ENCODE results near the gene ZNF501. TPM values are rescaled to one million over a fixed set of nuclear protein-coding genes. Genes with fewer than 3 reads are reported as not detected.

ZNF501 gene
- total RNA-seq: 10 to 100 TPM in 1 of 2 donors, 1 to 10 TPM in 1; 9.7 to 23.6 TPM

- DNase-seq (ENCODE audit: low spot score): peak; percentile 92
- TF ChIP-seq POLR2AphosphoS5 (IDR thresholded peaks at IDR 0.05) (peak; percentile 95), POLR2A (IDR thresholded peaks at IDR 0.05) (peak; percentile 55), CTCF (IDR thresholded peaks at IDR 0.05) (peak in 1 of 4 experiments; percentile 12)
- H3K27me3 ChIP-seq (replicated peaks; ENCODE audit: insufficient read depth): no peaks in the 10 kb centered on the region
- intact Hi-C loops (cut with DNase I): loop anchor here (1.0 kb wide), 1 partner anchor 17 kb away; the partner anchor contains the start of gene ZNF502
- H3K4me1 ChIP-seq (replicated peaks): no peaks in the 10 kb centered on the region
- WGBS: 0% methylated on average over 43 of the region's 46 CpGs
- H3K36me3 ChIP-seq: no peaks in the 10 kb centered on the region
- H3K4me3 ChIP-seq: peak within 1 kb of the TSS; percentile 72 to 73
- H3K9me3 ChIP-seq: no peaks in the 10 kb centered on the region
- peak within 1 kb of the TSS; percentile 48 to 58 for H3K27ac ChIP-seq
These were observed at the start of gene ZNF501 for GRCh38 chr3:44729384-44729910. ZNF501 (plus strand) TSS chr3:44729635; CDS start chr3:44734422, 4,787 bp downstream.

- WGBS: 94% methylated on average over 4 of the region's 4 CpGs
These were observed 48.4 kb upstream of the ZNF501 start for GRCh38 chr3:44680921-44681455.

GRCh38 chr3:44682182-44682896 is 47.1 kb upstream of the ZNF501 start:
- Histone ChIP-seq H3K4me1 (replicated peaks) (no peaks in the 10 kb centered on the region), H3K4me3 (no peak overlapping the region), H3K36me3 (no peaks in the 10 kb centered on the region), H3K27me3 (replicated peaks; ENCODE audit: insufficient read depth) (no peaks in the 10 kb centered on the region), H3K9me3 (no peaks in the 10 kb centered on the region), H3K27ac (no peak overlapping the region)
- no peak for DNase-seq (ENCODE audit: low spot score)
- intact Hi-C loops (cut with DNase I): no loop called here
- 97% methylated on average over 2 of the region's 2 CpGs for WGBS
- no peak for TF ChIP-seq CTCF (IDR thresholded peaks at IDR 0.05)
- no peak for TF ChIP-seq POLR2AphosphoS5 (IDR thresholded peaks at IDR 0.05)
- no peak for TF ChIP-seq POLR2A (IDR thresholded peaks at IDR 0.05)

More at GRCh38 chr3:44680921-44681455, 48.4 kb upstream of the ZNF501 start:
- no peak overlapping the region for H3K4me3 ChIP-seq
- TF ChIP-seq POLR2A (IDR thresholded peaks at IDR 0.05) (no peak), POLR2AphosphoS5 (IDR thresholded peaks at IDR 0.05) (no peak), CTCF (IDR thresholded peaks at IDR 0.05) (no peak)
- no peaks in the 10 kb centered on the region for H3K4me1 ChIP-seq (replicated peaks)
- no peaks in the 10 kb centered on the region for H3K9me3 ChIP-seq
- no peak for DNase-seq (ENCODE audit: low spot score)
- no peak overlapping the region for H3K27ac ChIP-seq
- H3K27me3 ChIP-seq (replicated peaks; ENCODE audit: insufficient read depth): no peaks in the 10 kb centered on the region
- H3K36me3 ChIP-seq: no peaks in the 10 kb centered on the region
- intact Hi-C loops (cut with DNase I): no loop called here

GRCh38 chr3:44685128-44685800 is 44.2 kb upstream of the ZNF501 start:
- intact Hi-C loops (cut with DNase I): no loop called here
- DNase-seq (ENCODE audit: low spot score): peak; percentile 54
- no peak overlapping the region for H3K27ac ChIP-seq
- H3K27me3 ChIP-seq (replicated peaks; ENCODE audit: insufficient read depth): no peaks in the 10 kb centered on the region
- H3K4me1 ChIP-seq (replicated peaks): no peaks in the 10 kb centered on the region
- TF ChIP-seq POLR2AphosphoS5 (IDR thresholded peaks at IDR 0.05) (no peak), POLR2A (IDR thresholded peaks at IDR 0.05) (no peak), CTCF (IDR thresholded peaks at IDR 0.05) (no peak)
- H3K9me3 ChIP-seq: no peaks in the 10 kb centered on the region
- no peaks in the 10 kb centered on the region for H3K36me3 ChIP-seq
- WGBS: 1% methylated on average over 48 of the region's 48 CpGs
- H3K4me3 ChIP-seq: peak overlapping the region; percentile 47 to 57
